ENCODE results near the gene VANGL2. TPM values are rescaled to one million over a fixed set of nuclear protein-coding genes. Genes with fewer than 3 reads are reported as not detected.

Gene VANGL2
- total RNA-seq, 2 donors from 2014 or later: 9.7 to 13.6 TPM

DNA sequence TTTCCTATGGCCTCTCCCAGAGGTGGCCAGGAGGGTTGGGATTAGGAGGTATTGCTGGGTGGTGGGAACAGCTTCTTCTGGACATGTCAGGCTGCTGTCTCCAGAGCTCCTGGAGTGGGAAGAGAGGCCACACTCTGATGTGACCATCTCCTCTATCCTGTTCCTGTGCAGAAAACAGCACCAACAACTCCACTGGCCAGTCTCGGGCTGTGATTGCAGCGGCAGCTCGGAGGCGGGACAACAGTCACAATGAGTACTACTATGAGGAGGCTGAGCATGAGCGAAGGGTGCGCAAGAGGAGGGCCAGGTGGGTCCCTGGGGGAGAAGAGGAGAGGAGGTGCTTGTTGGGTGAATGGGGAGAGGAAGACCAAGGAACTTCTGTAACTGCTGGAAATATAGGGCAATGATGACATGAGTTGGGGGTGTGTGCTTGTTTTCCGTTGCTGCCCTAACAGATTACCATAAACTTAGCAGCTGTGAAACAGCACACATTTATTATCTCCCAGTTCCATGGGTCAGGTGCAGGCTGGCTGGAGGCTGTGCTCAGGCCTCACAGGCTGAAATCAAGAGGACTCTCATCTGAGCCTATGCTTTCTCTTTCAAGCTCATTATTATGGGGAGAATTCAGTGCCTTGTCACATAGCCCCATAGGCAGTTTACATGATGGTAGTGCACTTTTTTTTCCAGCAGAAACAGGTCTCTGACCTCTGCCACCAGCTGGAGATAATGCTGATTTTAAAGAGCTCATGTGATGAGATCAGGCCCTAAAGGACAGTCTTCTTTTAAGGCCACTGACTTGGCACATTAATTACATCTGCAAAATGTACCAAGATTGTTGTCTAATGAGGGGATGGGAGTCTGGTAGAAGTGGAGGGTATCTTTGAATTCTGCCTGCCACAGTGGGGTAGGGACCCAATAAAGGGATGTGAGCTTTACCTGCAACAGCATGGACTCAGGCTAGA is 20.8 kb downstream of the VANGL2 start:
- TF ChIP-seq POLR2AphosphoS5 (IDR thresholded peaks at IDR 0.05): no peak
- no peak for TF ChIP-seq POLR2A (IDR thresholded peaks at IDR 0.05)
- no peak for TF ChIP-seq CTCF (IDR thresholded peaks at IDR 0.05)
- Histone ChIP-seq H3K9me3 (no peaks in the 10 kb centered on the region), H3K4me1 (replicated peaks) (no peaks in the 10 kb centered on the region), H3K36me3 (peaks cover 4 to 5% of the 10 kb centered on the region in 2 donors), H3K27ac (no peak overlapping the region), H3K27me3 (replicated peaks; ENCODE audit: insufficient read depth) (no peaks in the 10 kb centered on the region), H3K4me3 (no peak overlapping the region)
- no peak for DNase-seq (ENCODE audit: low spot score)
- intact Hi-C loops (cut with DNase I): loop anchor here (10.0 kb wide), 1 partner anchor 534 kb away; the partner anchor contains the start of gene ITLN2
- WGBS: 89% methylated on average over 7 of the region's 7 CpGs

DNA sequence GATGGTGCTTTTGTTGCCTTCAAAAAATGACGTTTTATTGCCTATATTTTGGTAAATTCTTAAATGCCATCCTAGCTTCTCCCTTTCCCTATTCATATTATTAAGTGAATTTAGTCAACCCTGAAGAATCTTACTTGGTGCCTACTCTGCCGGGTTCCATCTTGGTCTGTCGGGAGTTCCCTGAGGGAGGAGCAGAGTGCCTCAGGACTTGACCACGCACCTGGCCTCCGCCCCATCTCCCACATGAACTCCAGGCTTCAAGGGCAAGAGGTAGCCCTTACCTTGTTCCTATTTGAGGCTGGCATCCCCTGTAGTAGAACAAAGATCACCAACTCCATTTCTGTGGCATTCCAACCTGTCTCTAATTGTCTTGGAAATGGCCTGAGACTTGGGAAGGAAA is 21.5 kb downstream of the VANGL2 start:
- no peak for TF ChIP-seq POLR2A (IDR thresholded peaks at IDR 0.05)
- TF ChIP-seq CTCF (IDR thresholded peaks at IDR 0.05): no peak
- no peak for TF ChIP-seq POLR2AphosphoS5 (IDR thresholded peaks at IDR 0.05)
- no peak for DNase-seq (ENCODE audit: low spot score)
- 89% methylated on average over 5 of the region's 5 CpGs for WGBS
- Histone ChIP-seq H3K9me3 (no peaks in the 10 kb centered on the region), H3K4me1 (replicated peaks) (no peaks in the 10 kb centered on the region), H3K27ac (no peak overlapping the region), H3K36me3 (peaks cover 4 to 5% of the 10 kb centered on the region in 2 donors), H3K27me3 (replicated peaks; ENCODE audit: insufficient read depth) (no peaks in the 10 kb centered on the region), H3K4me3 (no peak overlapping the region)
- intact Hi-C loops (cut with DNase I): loop anchor here (10.0 kb wide), 1 partner anchor 533 kb away; the partner anchor contains the start of gene ITLN2

GRCh38 chr1:160423966-160424365 is 23.6 kb downstream of the VANGL2 start:
- DNase-seq (ENCODE audit: low spot score): no peak

DNA sequence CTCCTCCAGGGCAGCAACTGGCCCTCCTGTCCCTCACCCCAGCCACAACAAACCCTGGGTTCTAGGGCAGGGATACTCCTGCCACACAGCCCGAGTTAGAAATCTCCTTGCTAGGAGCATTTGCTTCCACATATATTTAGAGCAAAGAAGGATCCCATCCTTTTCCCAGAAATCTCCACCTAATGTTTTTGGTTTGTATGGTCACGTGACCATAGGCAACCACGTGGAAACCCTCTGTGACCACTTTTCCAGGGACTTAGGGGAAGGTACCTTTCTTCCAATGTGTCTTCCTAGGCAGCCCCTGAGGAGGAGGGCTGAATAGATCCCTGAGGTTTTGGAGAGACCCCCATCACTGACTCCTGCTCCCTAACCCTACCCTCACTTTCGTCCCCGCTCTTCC is 25.5 kb downstream of the VANGL2 start:
- intact Hi-C loops (cut with DNase I): loop anchor here (5.0 to 10.0 kb wide), 2 partner anchors 181 to 529 kb away; partner anchors contain the start of gene ITLN2
- 86% methylated on average over 5 of the region's 5 CpGs for WGBS

More at GRCh38 chr1:160423966-160424365, 23.6 kb downstream of the VANGL2 start:
- no peaks in the 10 kb centered on the region for H3K27me3 ChIP-seq (replicated peaks; ENCODE audit: insufficient read depth)
- peaks cover 4 to 5% of the 10 kb centered on the region in 2 donors for H3K36me3 ChIP-seq
- TF ChIP-seq CTCF (IDR thresholded peaks at IDR 0.05) (no peak), POLR2AphosphoS5 (IDR thresholded peaks at IDR 0.05) (no peak), POLR2A (IDR thresholded peaks at IDR 0.05) (no peak)
- no peak overlapping the region for H3K4me3 ChIP-seq
- WGBS: 93% methylated on average over 7 of the region's 7 CpGs
- H3K9me3 ChIP-seq: no peaks in the 10 kb centered on the region
- no peak overlapping the region for H3K27ac ChIP-seq
- no peaks in the 10 kb centered on the region for H3K4me1 ChIP-seq (replicated peaks)
- intact Hi-C loops (cut with DNase I): loop anchor here (10.0 kb wide), 1 partner anchor 531 kb away; the partner anchor contains the start of gene ITLN2

More for the DNA sequence above, 25.5 kb downstream of the VANGL2 start:
- H3K36me3 ChIP-seq: peaks cover 0 to 4% of the 10 kb centered on the region in 2 donors
- TF ChIP-seq POLR2A (IDR thresholded peaks at IDR 0.05): no peak
- no peak for TF ChIP-seq CTCF (IDR thresholded peaks at IDR 0.05)
- no peak for TF ChIP-seq POLR2AphosphoS5 (IDR thresholded peaks at IDR 0.05)
- DNase-seq (ENCODE audit: low spot score): no peak
- no peak overlapping the region for H3K27ac ChIP-seq
- no peaks in the 10 kb centered on the region for H3K9me3 ChIP-seq
- no peak overlapping the region for H3K4me3 ChIP-seq
- peaks cover 2% of the 10 kb centered on the region for H3K4me1 ChIP-seq (replicated peaks)
- no peaks in the 10 kb centered on the region for H3K27me3 ChIP-seq (replicated peaks; ENCODE audit: insufficient read depth)

Data from prostate gland (tissue), 2 donors.